Anterior cingulate cortex (tissue), 58 donors: ENCODE data around the gene DHRS11.

Source experiments
- DNase-seq, 58 donors: peaks; one replicate each; lab custom pipeline; 2025; lab: John Stamatoyannopoulos, UW

Gene DHRS11, protein sequence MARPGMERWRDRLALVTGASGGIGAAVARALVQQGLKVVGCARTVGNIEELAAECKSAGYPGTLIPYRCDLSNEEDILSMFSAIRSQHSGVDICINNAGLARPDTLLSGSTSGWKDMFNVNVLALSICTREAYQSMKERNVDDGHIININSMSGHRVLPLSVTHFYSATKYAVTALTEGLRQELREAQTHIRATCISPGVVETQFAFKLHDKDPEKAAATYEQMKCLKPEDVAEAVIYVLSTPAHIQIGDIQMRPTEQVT

DNA sequence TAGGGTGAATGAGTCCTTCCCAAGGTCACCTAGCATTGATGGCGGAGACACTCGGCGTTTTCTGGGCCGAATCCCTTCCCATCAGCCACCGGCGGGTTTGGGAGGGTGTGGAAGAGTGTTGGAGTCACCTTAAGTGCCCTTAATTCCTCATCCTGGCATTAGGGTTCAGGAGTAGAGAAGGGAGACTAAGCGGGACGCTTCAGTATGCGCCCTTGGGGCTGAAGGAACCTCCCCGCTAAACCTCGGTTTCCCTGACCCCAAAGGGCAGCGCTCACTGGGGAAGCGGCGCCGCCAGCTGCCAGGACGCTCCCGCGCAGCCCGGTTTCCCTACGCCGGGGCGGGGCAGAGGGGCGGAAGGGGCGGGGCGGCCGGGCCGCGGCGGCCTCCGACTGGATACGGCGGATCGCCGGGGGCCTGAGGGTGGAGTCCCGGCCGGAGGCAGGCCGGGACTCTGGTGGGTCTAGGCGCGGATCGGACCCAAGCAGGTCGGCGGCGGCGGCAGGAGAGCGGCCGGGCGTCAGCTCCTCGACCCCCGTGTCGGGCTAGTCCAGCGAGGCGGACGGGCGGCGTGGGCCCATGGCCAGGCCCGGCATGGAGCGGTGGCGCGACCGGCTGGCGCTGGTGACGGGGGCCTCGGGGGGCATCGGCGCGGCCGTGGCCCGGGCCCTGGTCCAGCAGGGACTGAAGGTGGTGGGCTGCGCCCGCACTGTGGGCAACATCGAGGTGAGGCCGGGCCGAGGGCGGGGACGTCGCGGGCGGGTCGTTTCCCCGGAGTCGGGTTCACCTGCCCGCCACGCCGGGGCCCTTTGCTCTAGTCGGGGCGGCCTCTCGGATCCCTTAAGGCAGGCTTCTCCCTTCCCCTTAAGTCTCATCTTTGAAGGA is at the start of gene DHRS11:
Gene DHRS11 (plus strand): TSS at position 446 of the 882 bp plus-strand sequence. CDS start 131 bp downstream, at position 577.
- DNase-seq = peak in 55 of 58 donors; percentile 35 to 91 (median 72)

GRCh38 chr17:36542755-36543154 is 48.9 kb upstream of the DHRS11 start:
- DNase-seq = no peak

DNA sequence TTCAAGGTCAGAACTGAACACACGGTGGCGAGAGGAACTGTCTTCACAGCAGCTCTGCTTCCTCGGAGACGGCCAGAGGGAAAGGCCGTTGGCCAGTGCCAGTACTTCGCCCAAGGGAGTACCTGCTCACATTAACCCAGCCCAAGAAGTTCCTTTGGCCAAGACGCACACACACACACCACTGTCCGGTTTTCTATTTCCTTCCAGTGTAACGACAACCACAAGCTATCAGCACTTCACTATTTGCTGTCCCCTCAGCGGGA is 47.7 kb upstream of the DHRS11 start:
- DNase-seq = peak in 26 of 58 donors; percentile 5 to 47 (median 28)

DNA sequence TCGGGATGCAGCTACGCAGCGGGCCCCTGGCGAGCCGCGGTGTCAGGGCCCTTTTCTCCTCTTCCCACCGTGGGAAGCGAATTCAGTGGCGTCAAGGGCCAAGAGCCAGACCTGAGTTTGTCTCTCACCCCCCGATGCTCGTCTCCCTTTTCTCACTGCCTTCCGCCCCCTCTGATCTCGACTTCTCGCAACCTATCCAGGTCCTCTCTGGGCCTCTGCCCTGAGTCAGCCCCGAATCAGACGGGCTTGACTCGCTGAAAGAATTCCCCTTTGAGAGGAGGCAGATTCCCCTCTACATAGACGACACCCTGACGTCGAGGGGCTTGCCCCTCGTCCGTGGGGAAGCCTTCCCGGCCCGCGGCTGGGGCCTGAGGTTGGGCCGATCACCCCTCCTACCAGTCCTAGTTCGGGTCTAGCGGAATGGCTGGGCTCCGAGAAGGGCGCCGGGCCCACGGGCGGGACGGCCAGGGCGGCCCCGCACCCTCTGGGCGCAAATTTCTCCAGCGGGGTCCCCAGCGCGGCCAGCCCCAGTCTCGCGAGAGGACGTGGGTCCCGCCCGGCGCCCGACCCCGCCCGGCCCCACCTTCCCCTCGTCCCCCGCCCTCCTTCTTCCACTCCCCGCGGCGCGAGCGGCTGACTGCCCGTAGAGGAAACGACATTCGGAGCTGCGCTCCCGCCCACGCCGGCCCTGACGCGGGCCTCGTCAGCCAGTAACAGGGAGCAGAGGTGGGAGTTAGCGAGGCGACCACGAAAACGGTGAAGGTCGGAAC is 47.2 kb upstream of the DHRS11 start, which contains the start of gene GGNBP2:
Gene GGNBP2 (plus strand): TSS at position 613 of the 770 bp plus-strand sequence. CDS start 806 bp downstream, outside the sequence.
- peak; percentile 37 to 94 (median 86) for DNase-seq

GRCh38 chr17:36545077-36545464 is 46.6 kb upstream of the DHRS11 start:
- peak in 33 of 58 donors; percentile 75 to 94 (median 87) for DNase-seq

- DNase-seq = peak in 56 of 58 donors; percentile 65 to 98 (median 94)
These were observed 45.9 kb upstream of the DHRS11 start for GRCh38 chr17:36545465-36546417.

GRCh38 chr17:36546418-36547093 is 45.1 kb upstream of the DHRS11 start:
- DNase-seq = no peak

DNA sequence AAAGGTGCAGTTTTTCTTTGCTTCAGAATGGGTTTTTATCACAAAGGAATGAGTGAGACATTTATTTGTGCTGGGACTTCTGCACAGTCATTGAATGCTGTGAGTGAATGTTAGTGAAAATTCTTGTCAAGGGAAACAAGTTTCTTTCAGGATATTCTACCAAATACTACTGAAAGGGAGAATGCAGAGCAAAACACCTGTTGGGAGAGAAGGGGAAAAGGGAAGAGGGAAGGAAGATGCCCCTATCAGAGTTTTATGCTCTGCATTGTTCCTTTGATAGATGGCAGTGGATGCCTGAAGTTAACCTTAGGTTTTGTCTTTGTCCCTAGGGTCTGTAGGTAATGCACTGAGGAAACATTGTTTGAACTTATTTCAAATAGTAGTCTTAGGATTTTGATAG is 43.9 kb upstream of the DHRS11 start:
- no peak for DNase-seq

DNA sequence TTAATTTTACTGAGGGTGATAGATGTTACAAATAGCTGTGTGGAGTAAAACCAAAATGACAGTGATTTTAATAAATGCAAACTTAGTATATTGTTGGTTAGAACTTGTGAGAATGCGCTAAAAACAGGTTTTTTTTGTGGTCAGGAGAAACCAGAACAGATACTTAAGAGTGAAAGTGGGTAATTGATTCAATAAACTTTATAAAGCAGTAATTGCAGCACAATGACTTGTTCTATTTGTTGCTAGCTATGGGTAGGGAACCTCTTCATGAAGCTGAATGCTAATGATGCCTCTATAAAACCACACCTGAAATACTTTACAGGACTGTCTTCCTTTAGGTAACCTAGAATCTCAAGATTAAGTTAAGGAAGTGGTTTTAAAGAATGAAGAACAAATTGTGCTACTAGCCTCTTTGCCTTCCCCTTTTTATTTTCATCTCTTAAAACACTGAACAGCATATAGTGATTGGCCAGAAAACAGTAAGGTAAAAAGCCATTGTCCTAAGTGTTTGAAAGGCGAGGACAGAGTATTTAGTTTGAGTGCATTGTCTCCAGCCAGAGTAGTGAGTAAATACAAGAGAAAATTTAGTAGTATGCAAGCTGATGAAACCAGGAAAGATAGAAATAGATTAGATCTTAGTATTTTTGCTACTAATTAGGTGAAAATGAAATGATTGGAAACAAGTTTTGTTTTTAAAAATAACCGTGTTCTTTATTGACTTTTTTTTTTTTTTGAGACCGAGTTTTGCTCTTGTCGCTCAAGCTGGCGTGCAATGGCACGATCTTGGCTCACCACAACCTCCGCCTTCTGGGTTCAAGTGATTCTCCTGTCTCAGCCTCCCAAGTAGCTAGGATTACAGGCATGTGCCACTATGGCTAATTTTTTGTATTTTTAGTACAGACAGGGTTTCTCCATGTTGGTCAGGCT is 40.9 kb upstream of the DHRS11 start:
- DNase-seq = no peak

- no peak for DNase-seq
These were observed 38.2 kb upstream of the DHRS11 start for GRCh38 chr17:36553459-36553858.

GRCh38 chr17:36566081-36566480 is 25.6 kb upstream of the DHRS11 start:
- no peak for DNase-seq

DNA sequence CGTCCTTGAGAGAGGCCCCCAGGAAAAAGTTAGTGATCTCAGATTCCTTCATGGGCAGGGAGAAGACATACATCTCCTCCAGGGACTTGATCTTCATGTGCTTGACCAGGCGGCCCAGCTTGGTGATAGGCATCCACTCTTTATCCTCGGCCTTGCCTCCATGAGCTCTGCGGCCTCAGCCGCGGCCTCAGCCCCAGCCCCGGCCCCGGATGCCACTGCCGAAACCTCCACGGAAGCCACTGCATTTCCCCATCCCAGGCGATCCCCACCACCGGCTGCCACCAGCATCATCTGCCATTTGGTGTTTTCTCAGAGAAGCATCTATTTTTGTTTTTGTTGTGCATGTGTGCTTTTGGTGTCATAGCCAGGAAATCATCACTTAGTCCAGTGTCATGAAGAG is 16.7 kb upstream of the DHRS11 start:
- DNase-seq = no peak

- no peak for DNase-seq
These were observed 14.9 kb upstream of the DHRS11 start for GRCh38 chr17:36576793-36577192.

GRCh38 chr17:36578671-36579070 is 13.0 kb upstream of the DHRS11 start:
- DNase-seq = peak in 1 of 58 donors; percentile 24

GRCh38 chr17:36583787-36584186 is 7.9 kb upstream of the DHRS11 start:
- DNase-seq = no peak

DNA sequence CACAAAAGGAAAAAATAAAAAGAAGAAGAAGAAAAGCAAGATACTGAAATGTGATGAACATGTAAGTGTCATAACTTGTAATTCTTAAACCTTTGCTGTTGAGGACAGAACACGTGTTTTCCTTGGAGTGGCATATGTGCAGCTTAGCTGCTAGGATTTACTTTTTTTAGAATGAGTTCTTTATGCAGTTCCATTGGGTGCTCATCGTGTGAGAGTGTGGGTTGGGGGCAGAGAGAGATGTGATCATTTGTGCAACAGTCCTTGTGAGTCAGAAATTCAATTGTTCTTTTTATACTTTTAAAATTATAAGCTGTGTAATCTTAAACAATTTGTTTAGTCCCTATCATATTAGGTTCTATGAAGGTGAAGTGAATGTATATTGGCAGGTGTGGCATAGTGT is 5.5 kb upstream of the DHRS11 start:
- peak in 2 of 58 donors; percentile 33 for DNase-seq

GRCh38 chr17:36590082-36590481 is 1.6 kb upstream of the DHRS11 start:
- no peak for DNase-seq

DNA sequence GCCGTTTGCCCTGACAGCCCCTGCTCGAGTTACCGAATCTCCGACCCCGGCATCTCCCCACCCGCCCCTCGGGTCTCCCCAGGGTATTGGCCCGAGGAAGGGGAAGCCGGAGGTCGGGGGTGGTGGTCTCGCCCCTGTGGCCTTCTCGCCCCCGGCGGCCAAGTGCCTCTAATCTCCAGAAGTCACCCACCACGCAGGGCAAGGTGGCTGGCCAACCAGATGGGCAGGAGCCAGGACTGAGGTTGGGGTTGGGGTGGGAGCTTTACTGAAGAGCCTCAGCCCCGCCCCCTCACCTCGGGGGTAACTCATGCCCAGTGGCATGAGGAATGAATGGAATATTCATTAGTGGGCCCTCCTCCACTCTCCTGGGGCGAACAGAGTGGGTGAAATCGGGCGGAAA is 637 bp downstream of the DHRS11 start:
- DNase-seq = peak in 4 of 58 donors; percentile 17 to 47 (median 22)
